OCI-LY7 (cell line): Measurements from ENCODE around the gene ABCD3. TPM values are rescaled to one million over a fixed set of nuclear protein-coding genes. Genes with fewer than 3 reads are reported as not detected.

Source experiments
- BruUV-seq: library from RNA; stranded (reverse); fragments of 400-500 nt; replicated peaks from 2 replicates; lab custom pipeline; 2021; lab: Mats Ljungman, UMichigan
- CTCF ChIA-PET: fragments of 300-600 bp; sonication (Branson Sonifier 250); formaldehyde crosslinking; loops from one replicate; lab custom pipeline; 2022; ENCODE audit warnings: antibody characterized with exemption; ENCODE audit not compliant: unreplicated experiment; lab: Charles Lee
- POLR2A ChIA-PET: fragments of 300-600 bp; sonication (Branson Sonifier 250); formaldehyde crosslinking; loops from one replicate; lab custom pipeline; 2022; ENCODE audit warnings: antibody characterized with exemption; lab: Charles Lee
- DNase-seq: peaks from one replicate; pipeline ENCODE4 v3.0.0-alpha.2; 2015; ENCODE audit warnings: low spot score
- H2AFZ ChIP-seq: fragments of 200-600 bp; sonication (generic), shearing (Covaris generic); 2 replicates; pipeline ENCODE4 v1.6.1; 2014; ENCODE audit warnings: mild to moderate bottlenecking, antibody characterized with exemption, low read length, moderate library complexity
- H3K27ac ChIP-seq: fragments of 200-600 bp; sonication (generic); 2 replicates; pipeline ENCODE4 v1.5.1; 2014; ENCODE audit warnings: mixed run types, low read depth, mild to moderate bottlenecking, moderate library complexity, low read length, inconsistent platforms; ENCODE audit not compliant: poor library complexity, severe bottlenecking
- H3K36me3 ChIP-seq: fragments of 200-600 bp; sonication (generic); 2 replicates; pipeline ENCODE4 v1.6.1; 2014; ENCODE audit warnings: mild to moderate bottlenecking, antibody characterized with exemption, low read length, moderate library complexity, mixed read lengths; ENCODE audit not compliant: insufficient read depth
- H3K4me1 ChIP-seq: fragments of 200-600 bp; sonication (generic); 2 replicates; pipeline ENCODE4 v1.5.1; 2014; ENCODE audit warnings: mild to moderate bottlenecking, low read length; ENCODE audit not compliant: insufficient read depth, poor library complexity, severe bottlenecking
- H3K4me2 ChIP-seq: fragments of 200-600 bp; sonication (generic); 2 replicates; pipeline ENCODE4 v1.6.1; 2014; ENCODE audit warnings: mild to moderate bottlenecking, low read length
- H3K4me3 ChIP-seq: fragments of 200-600 bp; sonication (generic); 2 replicates; pipeline ENCODE4 v1.5.1; 2014; ENCODE audit warnings: mild to moderate bottlenecking, low read depth, low read length; ENCODE audit not compliant: poor library complexity, severe bottlenecking
- H3K79me2 ChIP-seq: fragments of 200-600 bp; sonication (generic); 2 replicates; pipeline ENCODE4 v1.6.1; 2016; ENCODE audit warnings: low read depth, mild to moderate bottlenecking, low read length, moderate library complexity, mixed read lengths; ENCODE audit not compliant: insufficient read depth
- H3K9me2 ChIP-seq: fragments of 200-600 bp; sonication (generic); 2 replicates; pipeline ENCODE4 v1.6.1; 2016; ENCODE audit warnings: mild to moderate bottlenecking, low read length, mixed read lengths; ENCODE audit not compliant: insufficient read depth
- H3K9me3 ChIP-seq: fragments of 200-600 bp; sonication (generic); 2 replicates; pipeline ENCODE4 v1.6.1; 2014; ENCODE audit warnings: mild to moderate bottlenecking, mixed run types, low read length, mixed read lengths
- H4K20me1 ChIP-seq: fragments of 200-600 bp; sonication (generic); 2 replicates; pipeline ENCODE4 v1.6.1; 2014; ENCODE audit warnings: mild to moderate bottlenecking, antibody characterized with exemption, low read length, moderate library complexity, mixed read lengths; ENCODE audit not compliant: insufficient read depth
- EZH2phosphoT487 ChIP-seq: fragments of 200-600 bp; sonication (generic); IDR thresholded peaks from 2 replicates; pipeline ENCODE4 v1.6.1; 2018; ENCODE audit warnings: low read depth, borderline replicate concordance, mild to moderate bottlenecking, mixed run types, antibody characterized with exemption, low read length, moderate library complexity, mixed read lengths
- intact Hi-C: fragments of 100-400 bp; cut with micrococcal nuclease; formaldehyde crosslinking; loops from one replicate; pipeline ENCODE4 v1.10.0; 2022; ENCODE audit not compliant: unreplicated experiment
- total RNA-seq, 2 experiments: library from RNA; depleted of rRNA in 1 of 2; stranded (reverse); fragments of >200 nt in 1 of 2; shearing (Covaris generic) in 1 of 2; gene quantifications; 2 replicates each; pipeline ENCODE4 v1.2.3, GENCODE V29; 2014 to 2022
- TF ChIP-seq, protein P1 (sequence below): fragments of 200-600 bp; sonication (generic); conservative IDR thresholded peaks from 2 replicates; pipeline ENCODE4 v1.5.1; 2014; ENCODE audit warnings: mild to moderate bottlenecking, antibody characterized with exemption, low read length, moderate library complexity, mixed read lengths

ABCD3 gene
- total RNA-seq, 2 experiments from 2014 or later = 18.3 to 33.8 TPM

DNA sequence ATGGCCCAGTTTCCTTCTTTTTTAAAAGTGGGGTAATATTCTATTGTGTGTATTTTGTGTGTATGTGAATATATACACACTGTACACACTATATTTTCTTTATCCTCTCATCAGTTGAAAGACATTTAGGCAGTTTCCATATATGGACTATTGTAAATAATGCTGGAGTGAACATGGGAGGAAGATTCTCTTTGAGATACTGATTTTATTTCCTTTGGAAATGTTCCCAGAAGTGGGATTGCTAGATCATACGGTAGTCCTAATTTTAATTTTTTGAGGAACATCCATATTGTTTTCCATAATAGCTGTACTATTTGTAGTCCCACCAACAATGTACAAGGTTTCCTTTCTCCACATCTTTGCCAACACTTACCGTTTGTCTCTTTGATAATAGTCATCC lies 72.4 kb downstream of the ABCD3 start:
- BruUV-seq = no TSS peak
- ChIA-PET CTCF (no interaction called here), POLR2A (interaction anchor here (0.7 kb wide), 1 partner anchor 564 kb away, joined by 3 read pairs; no protein-coding TSS in a partner anchor)
- Histone ChIP-seq H3K9me2 (no peaks in the 10 kb centered on the region), H3K79me2 (no peaks in the 10 kb centered on the region), H3K4me1 (no peaks in the 10 kb centered on the region), H3K36me3 (peaks cover 18% of the 10 kb centered on the region), H3K9me3 (no peaks in the 10 kb centered on the region), H3K27ac (no peak overlapping the region), H3K4me2 (no peak overlapping the region), H2AFZ (no peak overlapping the region), H3K4me3 (no peak overlapping the region), H4K20me1 (no peaks in the 10 kb centered on the region)
- DNase-seq = no peak
- no peak for TF ChIP-seq EZH2phosphoT487
- TF ChIP-seq, protein P1, sequence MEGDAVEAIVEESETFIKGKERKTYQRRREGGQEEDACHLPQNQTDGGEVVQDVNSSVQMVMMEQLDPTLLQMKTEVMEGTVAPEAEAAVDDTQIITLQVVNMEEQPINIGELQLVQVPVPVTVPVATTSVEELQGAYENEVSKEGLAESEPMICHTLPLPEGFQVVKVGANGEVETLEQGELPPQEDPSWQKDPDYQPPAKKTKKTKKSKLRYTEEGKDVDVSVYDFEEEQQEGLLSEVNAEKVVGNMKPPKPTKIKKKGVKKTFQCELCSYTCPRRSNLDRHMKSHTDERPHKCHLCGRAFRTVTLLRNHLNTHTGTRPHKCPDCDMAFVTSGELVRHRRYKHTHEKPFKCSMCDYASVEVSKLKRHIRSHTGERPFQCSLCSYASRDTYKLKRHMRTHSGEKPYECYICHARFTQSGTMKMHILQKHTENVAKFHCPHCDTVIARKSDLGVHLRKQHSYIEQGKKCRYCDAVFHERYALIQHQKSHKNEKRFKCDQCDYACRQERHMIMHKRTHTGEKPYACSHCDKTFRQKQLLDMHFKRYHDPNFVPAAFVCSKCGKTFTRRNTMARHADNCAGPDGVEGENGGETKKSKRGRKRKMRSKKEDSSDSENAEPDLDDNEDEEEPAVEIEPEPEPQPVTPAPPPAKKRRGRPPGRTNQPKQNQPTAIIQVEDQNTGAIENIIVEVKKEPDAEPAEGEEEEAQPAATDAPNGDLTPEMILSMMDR = no peak
- intact Hi-C loops = no loop called here

DNA sequence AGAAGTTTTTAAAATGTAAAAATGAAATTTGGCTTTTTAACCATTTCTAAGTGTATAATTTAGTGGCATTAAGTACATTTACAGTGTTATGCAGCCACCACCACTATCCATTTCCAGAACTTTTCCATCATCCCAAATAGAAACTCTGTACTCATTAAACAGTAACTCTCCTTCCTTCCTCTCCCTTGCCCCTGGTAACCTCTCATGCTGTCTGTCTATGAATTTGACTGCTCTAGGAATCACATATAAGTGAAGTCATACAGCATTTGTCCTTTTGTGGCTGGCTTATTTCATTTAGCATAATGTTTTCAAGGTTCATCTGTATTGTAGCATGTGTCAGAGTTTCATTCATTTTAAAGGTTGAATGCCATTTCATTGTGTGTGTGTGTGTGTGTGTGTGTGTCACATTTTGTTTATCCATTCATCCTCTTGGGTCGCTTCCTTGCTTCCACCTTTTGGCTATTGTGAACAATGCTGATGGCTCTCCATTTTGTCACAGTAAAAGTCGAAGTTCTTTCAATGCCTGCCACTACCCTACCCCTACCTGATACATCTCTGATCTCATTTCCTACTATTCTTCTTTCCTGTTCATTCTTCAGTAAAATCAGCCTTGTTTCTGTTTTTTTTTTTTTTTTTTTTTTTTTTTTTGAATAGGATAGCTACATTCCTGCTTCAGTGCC lies 78.0 kb downstream of the ABCD3 start:
- POLR2A ChIA-PET = interaction anchor here (0.6 to 1.6 kb wide), 4 partner anchors 10 to 1197 kb away, joined by 3 to 7 read pairs (median 4); no protein-coding TSS in a partner anchor
- H3K36me3 ChIP-seq = peaks cover 34% of the 10 kb centered on the region
- no peaks in the 10 kb centered on the region for H3K79me2 ChIP-seq
- no peak overlapping the region for H3K4me2 ChIP-seq
- H2AFZ ChIP-seq = no peak overlapping the region
- H4K20me1 ChIP-seq = no peaks in the 10 kb centered on the region
- H3K27ac ChIP-seq = no peak overlapping the region
- H3K9me2 ChIP-seq = no peaks in the 10 kb centered on the region
- H3K9me3 ChIP-seq = no peaks in the 10 kb centered on the region
- no peak for DNase-seq
- intact Hi-C loops = no loop called here
- no peak overlapping the region for H3K4me3 ChIP-seq
- CTCF ChIA-PET = no interaction called here
- BruUV-seq = no TSS peak
- H3K4me1 ChIP-seq = no peaks in the 10 kb centered on the region
- TF ChIP-seq, protein P1 = no peak
- no peak for TF ChIP-seq EZH2phosphoT487

DNA sequence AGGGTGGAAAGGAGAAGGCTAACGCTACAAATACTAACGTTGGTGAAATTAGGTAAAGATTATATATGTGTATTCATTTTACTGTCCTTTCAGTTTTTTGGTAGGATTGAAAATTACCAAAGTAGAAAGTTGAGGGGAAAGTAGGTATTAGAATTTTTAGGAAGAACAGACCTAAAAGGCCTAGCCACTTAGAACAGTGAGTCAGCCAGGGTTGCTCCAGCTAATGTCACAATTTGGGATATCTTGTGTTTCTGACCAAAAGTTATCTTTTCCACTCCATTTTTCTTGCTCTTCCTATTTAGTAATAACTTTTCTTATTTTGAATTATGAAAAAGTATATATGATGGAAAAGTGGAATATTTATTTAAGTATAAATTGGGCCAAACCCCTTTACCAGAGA lies 83.2 kb downstream of the ABCD3 start:
- Histone ChIP-seq H3K27ac (no peak overlapping the region), H3K4me3 (no peak overlapping the region), H4K20me1 (no peaks in the 10 kb centered on the region), H3K36me3 (peaks cover 32% of the 10 kb centered on the region), H3K9me2 (no peaks in the 10 kb centered on the region), H2AFZ (no peak overlapping the region), H3K9me3 (no peaks in the 10 kb centered on the region), H3K4me1 (no peaks in the 10 kb centered on the region), H3K79me2 (no peaks in the 10 kb centered on the region), H3K4me2 (no peak overlapping the region)
- no TSS peak for BruUV-seq
- POLR2A ChIA-PET = no interaction called here
- TF ChIP-seq EZH2phosphoT487 = no peak
- TF ChIP-seq, protein P1 = no peak
- no peak for DNase-seq
- CTCF ChIA-PET = no interaction called here
- intact Hi-C loops = no loop called here
